K562 (cell line): ENCODE measurements around the gene SGK1. TPM values are rescaled to one million over a fixed set of nuclear protein-coding genes. Genes with fewer than 3 reads are reported as not detected.

Source experiments
- CREB3L1 ChIP-seq: fragments of 450-650 bp; IDR thresholded peaks from 2 replicates; pipeline ENCODE4 v1.6.1; 2014; ENCODE audit warnings: low read depth, mild to moderate bottlenecking, moderate library complexity, borderline replicate concordance
- CREB5 ChIP-seq: fragments of 250-450 bp; sonication (Bioruptor Pico); IDR thresholded peaks from 2 replicates; pipeline ENCODE4 v1.5.0; 2020; ENCODE audit warnings: mild to moderate bottlenecking
- DIDO1 ChIP-seq: fragments of 450-650 bp; IDR thresholded peaks from 2 replicates; pipeline ENCODE4 v1.6.1; 2016; ENCODE audit warnings: low read depth, missing biosample characterization, missing genetic modification characterization
- EWSR1 ChIP-seq: fragments of 450-650 bp; IDR thresholded peaks from 2 replicates; pipeline ENCODE4 v1.6.1; 2018; ENCODE audit warnings: borderline replicate concordance, mild to moderate bottlenecking, low read depth, moderate library complexity; ENCODE audit not compliant: partially characterized antibody
- GMEB1 ChIP-seq: fragments of 250-450 bp; sonication (Bioruptor Pico); IDR thresholded peaks from 2 replicates; pipeline ENCODE4 v1.4.0; 2020; ENCODE audit warnings: mild to moderate bottlenecking
- ILK ChIP-seq: fragments of 450-650 bp; IDR thresholded peaks from 2 replicates; pipeline ENCODE4 v1.6.1; 2016; ENCODE audit warnings: missing genetic modification characterization, low read depth, mild to moderate bottlenecking, missing compliant biosample characterization, moderate library complexity, borderline replicate concordance
- MAFG ChIP-seq: fragments of 450-650 bp; conservative IDR thresholded peaks from 2 replicates; pipeline ENCODE4 v1.6.1; 2016; ENCODE audit warnings: missing genetic modification characterization, missing compliant biosample characterization
- MEF2D ChIP-seq: conservative IDR thresholded peaks from 2 replicates; pipeline ENCODE4 v1.6.1; 2016; ENCODE audit warnings: low read depth, missing genetic modification characterization, missing compliant biosample characterization
- MIER1 ChIP-seq: fragments of 450-650 bp; IDR thresholded peaks from 2 replicates; pipeline ENCODE4 v1.6.1; 2016; ENCODE audit warnings: antibody characterized with exemption, mild to moderate bottlenecking, low read depth
- MXD1 ChIP-seq: fragments of 250-450 bp; sonication (Bioruptor Pico); IDR thresholded peaks from 2 replicates; pipeline ENCODE4 v1.8.0; 2021; ENCODE audit warnings: borderline replicate concordance, mild to moderate bottlenecking, moderate library complexity; ENCODE audit not compliant: poor library complexity, severe bottlenecking
- NR2C2 ChIP-seq, 2 experiments: fragments of 200-800 bp in 1 of 2; sonication (Bioruptor generic) in 1 of 2; sonication (generic) in 1 of 2; formaldehyde crosslinking in 1 of 2; IDR thresholded peaks; 2 replicates each; pipeline versions ENCODE4 v1.6.1 to v1.8.0; 2016 to 2022; ENCODE audit warnings: mild to moderate bottlenecking in 1 of 2, missing compliant biosample characterization in 1 of 2, missing genetic modification characterization in 1 of 2, missing genetic modification reagents in 1 of 2
- POLR2AphosphoS2 ChIP-seq: IDR thresholded peaks from 2 replicates; pipeline ENCODE4 v1.6.1; 2012; ENCODE audit warnings: low read length, improper control_type of control experiment
- RFX7 ChIP-seq: fragments of 250-450 bp; sonication (Bioruptor Pico); IDR thresholded peaks from 2 replicates; pipeline ENCODE4 v1.5.1; 2021; ENCODE audit warnings: mild to moderate bottlenecking
- RUNX1 ChIP-seq: sonication (generic); IDR thresholded peaks from 2 replicates; pipeline ENCODE4 v1.6.1; 2016; ENCODE audit warnings: antibody characterized with exemption, low read depth
- SRSF9 ChIP-seq: fragments of 200-400 bp; formaldehyde crosslinking; IDR thresholded peaks from 2 replicates; pipeline ENCODE4 v1.6.1; 2017; ENCODE audit warnings: low read depth, low read length, borderline replicate concordance
- ZNF134 ChIP-seq: fragments of 250-450 bp; sonication (Bioruptor Pico); conservative IDR thresholded peaks from 2 replicates; pipeline ENCODE4 v1.4.0; 2020
- ZNF165 ChIP-seq: fragments of 250-450 bp; sonication (Bioruptor Pico); IDR thresholded peaks from 2 replicates; pipeline ENCODE4 v1.4.0; 2020; ENCODE audit warnings: borderline replicate concordance
- ZNF274 ChIP-seq: IDR thresholded peaks from 2 replicates; pipeline ENCODE4 v1.6.1; 2011; ENCODE audit warnings: low read depth, mild to moderate bottlenecking, low read length, moderate library complexity, borderline replicate concordance
- ZNF444 ChIP-seq: fragments of 250-450 bp; sonication (Bioruptor Pico); IDR thresholded peaks from 2 replicates; pipeline ENCODE4 v1.4.0; 2020; ENCODE audit warnings: mild to moderate bottlenecking, moderate library complexity
- ZNF586 ChIP-seq: fragments of 450-650 bp; formaldehyde crosslinking; conservative IDR thresholded peaks from 2 replicates; pipeline ENCODE4 v1.4.0; 2020; ENCODE audit warnings: mild to moderate bottlenecking, moderate library complexity
- ZNF668 ChIP-seq: fragments of 250-450 bp; sonication (Bioruptor Pico); IDR thresholded peaks from 2 replicates; pipeline ENCODE4 v1.8.0; 2022; ENCODE audit warnings: mild to moderate bottlenecking, inconsistent platforms
- ZNF740 ChIP-seq, 3 experiments: fragments of 200-800 bp in 1 of 3; sonication (Bioruptor generic) in 1 of 3; sonication (generic) in 1 of 3; formaldehyde crosslinking in 1 of 3; IDR thresholded peaks; 2 replicates each; pipeline versions ENCODE4 v1.6.1 to v1.8.0; 2016 to 2022; ENCODE audit warnings: mild to moderate bottlenecking in 2 of 3, missing compliant biosample characterization in 2 of 3, missing genetic modification characterization in 2 of 3, missing genetic modification reagents in 1 of 3
- polyA plus RNA-seq, 8 experiments: library from polyadenylated mRNA; depleted of rRNA in 4 of 8; stranded (reverse) in 5 of 8; unstranded in 3 of 8; fragments of >200 nt; fragmentation: Nextera tagmentation in 2 of 8; fragmentation: Illumina TruSeq in 1 of 8; extraction: Ambion mirVana in 2 of 8; extraction: Trizol in 1 of 8; gene quantifications; 2 replicates each; pipeline versions ENCODE4 v1.2.1 to v1.2.3, GENCODE V29; 2011 to 2014; ENCODE audit warnings: inconsistent platforms in 1 of 8, missing spikeins in 1 of 8
- total RNA-seq, 7 experiments: library from RNA; depleted of rRNA in 6 of 7; stranded (reverse); fragments of >200 nt in 6 of 7; fragmentation: Illumina TruSeq in 2 of 7; extraction: Trizol in 2 of 7; gene quantifications; 2 replicates each; pipeline versions ENCODE4 v1.2.1 to v1.2.3, GENCODE V29; 2011 to 2021; ENCODE audit warnings: low replicate concordance in 1 of 7

The SGK1 gene
- total and polyA plus RNA-seq, 9 of the 15 experiments (the other 6 are each of a cell fraction or from before 2014, with no cell fraction given), result 3.5 to 7.2 (median 3.9) TPM

GRCh38 chr6:134291156-134291555 lies 26.8 kb downstream of the SGK1 start (continued):
- TF ChIP-seq ZNF740 (CRISPR knock-in tag; IDR thresholded peaks at IDR 0.05) (no peak), ZNF740 (tag; IDR thresholded peaks at IDR 0.05) (peak in 1 of 2 experiments; percentile 95; a peak in 2 of 4 replicates), ZNF274 (no peak), NR2C2 (CRISPR knock-in tag; IDR thresholded peaks at IDR 0.05) (no peak), NR2C2 (tag; IDR thresholded peaks at IDR 0.05) (peak; percentile 48; the same call in 1 of the 2 replicates), SRSF9 (no peak), ZNF586 (CRISPR knock-in tag) (no peak), CREB5 (CRISPR knock-in tag) (peak; percentile 90), RUNX1 (no peak), ZNF165 (peak; percentile 87; the same call in 1 of the 2 replicates), ZNF668 (peak; percentile 96), MAFG (tag) (0 out of 2 replicates have a peak, but pooled peaks have one; percentile 25), MIER1 (no peak), MXD1 (CRISPR knock-in tag) (peak; percentile 44), POLR2AphosphoS2 (no peak), DIDO1 (tag) (peak; percentile 73; the same call in 1 of the 2 replicates), ZNF444 (CRISPR knock-in tag) (peak; percentile 70; the same call in 1 of the 2 replicates), GMEB1 (CRISPR knock-in tag) (peak; percentile 69), RFX7 (peak; percentile 66; the same call in 1 of the 2 replicates), EWSR1 (no peak), ZNF134 (CRISPR knock-in tag) (peak; percentile 75), CREB3L1 (no peak), ILK (tag) (peak; percentile 83), MEF2D (tag) (peak; percentile 95)
